Common myeloid progenitor, CD34-positive (primary cell): ENCODE data around the gene CAB39L.

ENCODE experiments used
- CTCF ChIA-PET: fragments of 350-600 bp; sonication (Branson Sonifier 250); formaldehyde crosslinking; loops from one replicate; lab custom pipeline; 2021; ENCODE audit warnings: antibody characterized with exemption; lab: Charles Lee
- POLR2A ChIA-PET: fragments of 350-600 bp; sonication (Branson Sonifier 250); formaldehyde crosslinking; loops from one replicate; lab custom pipeline; 2021; ENCODE audit warnings: antibody characterized with exemption; lab: Charles Lee
- DNase-seq, 3 donors: peaks; one replicate each; pipeline versions ENCODE4 v3.0.0 to v3.0.0-alpha.2; 2013
- H3K27ac ChIP-seq, 2 experiments: 1 replicate in 1 of 2; 2 replicates in 1 of 2; pipeline ENCODE4 v1.7.0; 2013; ENCODE audit warnings: inconsistent platforms in 2 of 2, low read length in 2 of 2, mild to moderate bottlenecking in 2 of 2, low read depth in 1 of 2, moderate library complexity in 1 of 2; ENCODE audit not compliant: severe bottlenecking in 2 of 2, insufficient read depth in 1 of 2, poor library complexity in 1 of 2
- H3K27me3 ChIP-seq, 5 experiments: replicated peaks in 2 of 5; 1 replicate in 3 of 5; 2 replicates in 2 of 5; pipeline versions ENCODE4 v1.6.1 to v1.7.0; 2013; ENCODE audit warnings: low read length in 4 of 5, mild to moderate bottlenecking in 2 of 5, moderate library complexity in 2 of 5, inconsistent platforms in 1 of 5; ENCODE audit not compliant: insufficient read depth in 5 of 5, control insufficient read depth in 4 of 5
- H3K36me3 ChIP-seq, 4 experiments: 1 replicate in 2 of 4; 2 replicates in 2 of 4; pipeline versions ENCODE4 v1.6.1 to v1.7.0; 2013; ENCODE audit warnings: low read length in 3 of 4, control low read depth in 1 of 4, mild to moderate bottlenecking in 1 of 4; ENCODE audit not compliant: control insufficient read depth in 4 of 4, insufficient read depth in 4 of 4
- H3K4me1 ChIP-seq, 4 experiments: 1 replicate in 3 of 4; 2 replicates in 1 of 4; pipeline versions ENCODE4 v1.6.1 to v1.7.1; 2013; ENCODE audit warnings: low read length in 3 of 4, mild to moderate bottlenecking in 3 of 4, control low read depth in 1 of 4, inconsistent platforms in 1 of 4, moderate library complexity in 1 of 4; ENCODE audit not compliant: control insufficient read depth in 4 of 4, insufficient read depth in 4 of 4; ENCODE audit errors: control extremely low read depth in 1 of 4
- H3K4me3 ChIP-seq, 7 experiments: 1 replicate in 4 of 7; 2 replicates in 3 of 7; pipeline versions ENCODE4 v1.5.1 to v1.7.0; 2013; ENCODE audit warnings: mild to moderate bottlenecking in 7 of 7, low read length in 6 of 7, moderate library complexity in 6 of 7, inconsistent platforms in 2 of 7, low read depth in 2 of 7, control low read depth in 1 of 7; ENCODE audit not compliant: insufficient read depth in 4 of 7, control insufficient read depth in 1 of 7; ENCODE audit errors: extremely low read depth in 1 of 7
- H3K9me3 ChIP-seq, 5 experiments: 1 replicate in 4 of 5; 2 replicates in 1 of 5; pipeline versions ENCODE4 v1.6.1 to v1.7.1; 2013; ENCODE audit warnings: low read length in 4 of 5, mild to moderate bottlenecking in 2 of 5, inconsistent platforms in 1 of 5, low read depth in 1 of 5, moderate library complexity in 1 of 5; ENCODE audit not compliant: control insufficient read depth in 4 of 5, insufficient read depth in 2 of 5; ENCODE audit errors: control extremely low read depth in 1 of 5
- WGBS: methylation state at CpG from one replicate; pipeline ENCODE4 v1.1.5; 2013; ENCODE audit not compliant: insufficient coverage; 5-methylcytosine and 5-hydroxymethylcytosine counted together

CAB39L gene

DNA sequence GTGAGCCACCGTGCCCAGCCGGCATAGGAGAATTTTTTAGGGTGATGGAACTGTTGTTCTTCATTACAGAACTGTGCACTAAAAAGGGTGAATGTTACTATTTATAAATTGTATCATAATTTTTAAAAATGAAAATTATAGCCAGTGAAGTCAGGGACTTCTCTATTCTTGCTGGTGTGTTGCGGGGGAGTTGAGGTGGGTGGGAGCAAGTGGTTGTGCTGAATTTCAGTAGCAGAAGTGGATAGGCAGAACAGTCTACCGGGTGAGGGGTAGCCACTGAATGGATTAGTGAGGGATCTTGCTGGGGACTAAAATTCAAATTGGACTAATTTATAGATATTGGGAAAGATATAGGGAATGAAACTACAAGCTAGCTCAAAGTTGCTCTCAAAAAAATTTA, 74.0 kb downstream of the CAB39L start:
- Histone ChIP-seq H3K27me3 (no peaks in the 10 kb centered on the region), H3K9me3 (no peaks in the 10 kb centered on the region), H3K4me3 (no peak overlapping the region), H3K27ac (no peak overlapping the region), H3K4me1 (peaks cover 0 to 3% (median 0%) of the 10 kb centered on the region in 4 experiments), H3K36me3 (no peaks in the 10 kb centered on the region)
- ChIA-PET CTCF (no interaction called here), POLR2A (no interaction called here)
- DNase-seq, result no peak
- WGBS, result no CpG with 5 or more reads among the region's 4 CpGs

DNA sequence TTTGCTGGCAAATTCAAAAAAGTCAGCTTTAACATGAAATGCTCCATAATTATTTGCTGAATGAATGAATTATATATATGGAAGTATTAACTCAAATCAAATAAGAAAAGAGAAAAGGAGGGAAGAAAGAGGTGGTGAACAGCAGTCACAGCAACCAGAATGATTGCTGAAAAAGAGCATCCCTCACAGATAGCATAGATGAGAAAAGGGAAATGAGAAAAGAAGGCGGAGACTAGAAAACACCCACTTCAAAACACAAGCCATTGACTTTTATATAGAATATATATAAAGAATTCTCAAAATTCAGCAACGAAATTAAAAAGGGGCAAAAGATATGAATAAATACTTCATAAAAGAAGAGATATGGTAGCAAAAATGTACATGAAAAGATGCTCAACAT, 75.2 kb downstream of the CAB39L start:
- CTCF ChIA-PET, result no interaction called here
- Histone ChIP-seq H3K27ac (no peak overlapping the region), H3K36me3 (no peaks in the 10 kb centered on the region), H3K27me3 (no peaks in the 10 kb centered on the region), H3K4me3 (no peak overlapping the region), H3K4me1 (no peaks in the 10 kb centered on the region), H3K9me3 (peaks cover 0 to 8% (median 0%) of the 10 kb centered on the region in 5 experiments)
- DNase-seq, result no peak
- WGBS, result no CpG with 5 or more reads among the region's 2 CpGs
- POLR2A ChIA-PET, result no interaction called here

DNA sequence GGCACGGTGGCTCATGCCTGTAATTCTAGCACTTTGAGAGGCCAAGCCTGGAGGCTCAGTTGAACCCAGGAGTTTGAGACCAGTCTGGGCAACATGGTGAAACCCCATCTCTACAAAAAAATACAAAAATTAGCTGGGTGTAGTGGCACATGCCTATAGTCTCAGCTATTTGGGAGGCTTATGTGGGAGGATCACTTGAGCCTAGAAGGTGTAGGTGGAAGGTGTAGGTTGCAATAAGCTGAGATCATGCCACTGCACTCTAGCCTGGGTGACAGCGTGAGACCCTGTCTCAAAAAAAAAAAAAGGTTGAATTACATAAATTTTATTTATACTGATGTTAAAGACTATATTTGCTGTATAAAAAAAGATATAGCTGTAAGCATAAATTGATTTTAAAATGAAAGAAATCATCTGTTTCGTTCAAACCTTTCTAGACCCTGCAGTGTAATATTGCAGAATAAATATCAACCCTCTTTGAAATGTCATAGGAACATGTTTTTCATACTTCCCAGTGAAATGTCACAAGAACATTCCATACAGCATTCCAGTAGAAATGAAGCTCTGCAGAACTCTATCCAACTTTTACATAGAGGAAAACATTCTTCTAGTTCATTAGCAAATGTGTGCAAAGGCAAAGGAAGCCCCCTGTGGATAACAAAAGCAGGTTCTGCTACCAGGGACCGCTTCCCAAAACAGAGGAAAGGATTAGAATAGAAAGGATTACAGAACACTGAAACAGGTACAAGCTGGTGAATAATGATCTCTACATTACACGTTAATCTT, 76.0 kb downstream of the CAB39L start:
- H3K36me3 ChIP-seq, result no peaks in the 10 kb centered on the region
- no peak for DNase-seq
- ChIA-PET POLR2A (interaction anchor here (0.6 kb wide), 1 partner anchor 1313 kb away, joined by 3 read pairs; no protein-coding TSS in a partner anchor), CTCF (no interaction called here)
- no peaks in the 10 kb centered on the region for H3K27me3 ChIP-seq
- H3K4me1 ChIP-seq, result no peaks in the 10 kb centered on the region
- 100% methylated on average over 1 of the region's 5 CpGs for WGBS
- H3K9me3 ChIP-seq, result peaks cover 0 to 15% (median 2%) of the 10 kb centered on the region in 5 experiments
- H3K27ac ChIP-seq, result no peak overlapping the region
- H3K4me3 ChIP-seq, result no peak overlapping the region

DNA sequence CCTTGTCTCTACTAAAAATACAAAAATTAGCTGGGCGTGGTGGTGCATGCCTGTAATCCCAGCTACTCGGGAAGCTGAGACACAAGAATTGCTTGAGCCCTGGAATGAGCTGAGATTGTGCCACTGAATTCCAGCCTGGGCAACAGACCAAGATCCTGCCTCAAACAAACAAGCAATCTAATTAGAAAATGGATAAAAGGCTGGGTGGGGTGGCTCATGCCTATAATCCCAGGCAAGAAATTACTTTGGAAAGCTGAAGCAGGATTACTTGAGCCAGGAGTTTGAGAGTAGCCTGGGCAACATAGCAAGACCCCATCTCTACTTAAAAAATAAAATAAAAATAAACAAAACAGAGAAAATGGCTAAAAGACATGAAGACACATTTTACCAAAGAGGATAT, 77.0 kb downstream of the CAB39L start:
- no peaks in the 10 kb centered on the region for H3K36me3 ChIP-seq
- H3K27me3 ChIP-seq, result no peaks in the 10 kb centered on the region
- CTCF ChIA-PET, result no interaction called here
- no peak overlapping the region for H3K4me3 ChIP-seq
- H3K9me3 ChIP-seq, result peaks cover 0 to 16% (median 3%) of the 10 kb centered on the region in 5 experiments
- WGBS, result 90% methylated on average over 2 of the region's 2 CpGs
- H3K4me1 ChIP-seq, result no peaks in the 10 kb centered on the region
- DNase-seq, result no peak
- POLR2A ChIA-PET, result no interaction called here
- H3K27ac ChIP-seq, result no peak overlapping the region

DNA sequence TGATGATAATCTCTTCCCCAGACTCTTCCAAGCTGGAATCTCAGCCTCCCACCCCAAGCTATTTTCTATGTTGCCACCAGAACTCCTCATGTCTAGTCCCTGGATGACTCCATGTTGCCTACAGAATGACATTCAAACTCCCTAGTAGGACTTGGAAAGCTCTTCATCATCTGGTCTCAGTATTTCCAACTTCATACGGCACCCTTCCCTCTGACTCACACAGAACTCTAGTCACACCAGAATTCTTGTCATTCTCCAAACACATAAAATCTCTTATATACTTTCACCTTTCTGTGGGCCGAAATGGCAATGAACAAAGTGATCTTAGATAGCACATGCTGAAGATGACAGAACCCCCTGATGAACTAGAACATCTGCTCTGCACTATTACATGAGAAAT, 86.2 kb downstream of the CAB39L start:
- POLR2A ChIA-PET, result no interaction called here
- Histone ChIP-seq H3K4me1 (no peaks in the 10 kb centered on the region), H3K4me3 (no peak overlapping the region), H3K27ac (no peak overlapping the region), H3K27me3 (no peaks in the 10 kb centered on the region), H3K9me3 (peaks cover 0 to 4% (median 3%) of the 10 kb centered on the region in 5 experiments), H3K36me3 (peaks cover 0 to 6% (median 1%) of the 10 kb centered on the region in 4 experiments)
- WGBS, result 100% methylated on average over 1 of the region's 2 CpGs
- CTCF ChIA-PET, result no interaction called here
- no peak for DNase-seq

DNA sequence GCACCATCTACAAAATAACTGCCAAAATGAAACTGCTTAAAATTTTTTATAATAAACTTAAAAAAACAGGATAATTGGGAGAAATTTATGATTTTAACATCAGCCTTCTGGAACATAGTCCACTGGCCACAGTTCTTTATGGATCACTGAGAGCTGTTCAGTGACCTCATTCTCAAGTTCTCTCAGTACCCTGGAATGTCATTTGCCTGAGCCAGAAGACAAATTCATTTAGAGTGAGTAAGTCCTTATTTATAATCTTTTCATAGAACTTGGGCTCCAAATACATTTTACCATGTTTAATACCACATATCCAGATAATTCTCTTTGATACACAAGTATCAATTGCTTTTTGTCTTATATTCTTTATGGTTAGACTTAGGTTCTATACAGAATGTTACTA, 87.6 kb downstream of the CAB39L start:
- no peak for DNase-seq
- Histone ChIP-seq H3K27me3 (no peaks in the 10 kb centered on the region), H3K27ac (no peak overlapping the region), H3K9me3 (peaks cover 0 to 3% (median 3%) of the 10 kb centered on the region in 5 experiments), H3K36me3 (peaks cover 0 to 6% (median 1%) of the 10 kb centered on the region in 4 experiments), H3K4me1 (no peaks in the 10 kb centered on the region), H3K4me3 (no peak overlapping the region)
- ChIA-PET CTCF (no interaction called here), POLR2A (no interaction called here)

DNA sequence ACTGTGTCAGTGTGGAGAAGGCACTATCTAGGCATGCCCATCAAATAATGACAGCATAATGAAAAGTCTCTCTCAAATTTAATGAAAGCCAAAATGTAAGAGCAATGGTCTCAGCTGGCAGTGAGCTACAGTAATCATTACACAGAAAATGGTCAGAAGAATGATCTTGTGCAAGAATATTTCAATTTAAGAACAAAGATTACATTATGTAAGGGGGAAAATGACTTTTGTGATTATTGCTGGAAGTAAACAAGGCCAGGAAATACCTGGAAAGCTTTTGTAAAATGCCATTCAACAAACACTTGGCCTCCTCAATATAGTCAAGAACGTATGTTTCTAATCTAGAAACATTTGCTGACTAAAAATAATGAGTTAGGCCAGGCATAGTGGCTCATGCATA, 89.1 kb downstream of the CAB39L start:
- Histone ChIP-seq H3K27me3 (no peaks in the 10 kb centered on the region), H3K4me3 (no peak overlapping the region), H3K36me3 (peaks cover 0 to 6% (median 1%) of the 10 kb centered on the region in 4 experiments), H3K27ac (no peak overlapping the region), H3K4me1 (no peaks in the 10 kb centered on the region), H3K9me3 (peaks cover 0 to 3% (median 3%) of the 10 kb centered on the region in 5 experiments)
- CTCF ChIA-PET, result interaction anchor here (1.4 kb wide), 1 partner anchor 54 kb away, joined by 4 read pairs; no protein-coding TSS in a partner anchor
- WGBS, result 100% methylated on average over 1 of the region's 1 CpG
- no peak for DNase-seq
- POLR2A ChIA-PET, result no interaction called here
